GM23338 (cell line): ENCODE measurements around the gene POLD2. TPM values are rescaled to one million over a fixed set of nuclear protein-coding genes. Genes with fewer than 3 reads are reported as not detected.

Source experiments
- ATAC-seq: fragments of 200-7000 bp; cut with Tn5 transposase; 3 replicates; pipeline ENCODE4 v1.9.1; 2020
- DNase-seq: peaks from one replicate; pipeline ENCODE4 v3.0.0-alpha.2; 2015; ENCODE audit warnings: low spot score
- H2AFZ ChIP-seq: fragments of 200-600 bp; sonication (generic); 2 replicates; pipeline ENCODE4 v1.8.0; 2016; ENCODE audit warnings: antibody characterized with exemption, mild to moderate bottlenecking, moderate library complexity
- H3F3A ChIP-seq: fragments of 200-600 bp; sonication (generic); replicated peaks from 2 replicates; pipeline ENCODE4 v1.8.0; 2017; ENCODE audit warnings: antibody characterized with exemption, mixed run types, low read depth
- H3K27ac ChIP-seq: fragments of 200-600 bp; sonication (generic); 2 replicates; pipeline ENCODE4 v1.6.1; 2016; ENCODE audit warnings: low read depth
- H3K27me3 ChIP-seq: fragments of 200-600 bp; sonication (generic); 2 replicates; pipeline ENCODE4 v1.8.0; 2016; ENCODE audit warnings: mild to moderate bottlenecking, mixed run types, moderate library complexity; ENCODE audit not compliant: insufficient read depth
- H3K36me3 ChIP-seq: fragments of 200-600 bp; sonication (generic); 2 replicates; pipeline ENCODE4 v1.8.0; 2016; ENCODE audit warnings: mild to moderate bottlenecking; ENCODE audit not compliant: insufficient read depth
- H3K4me1 ChIP-seq: fragments of 200-600 bp; sonication (generic); 2 replicates; pipeline ENCODE4 v1.8.0; 2016; ENCODE audit warnings: mild to moderate bottlenecking, moderate library complexity; ENCODE audit not compliant: insufficient read depth
- H3K4me2 ChIP-seq: fragments of 200-600 bp; sonication (generic); 2 replicates; pipeline ENCODE4 v1.7.1; 2017; ENCODE audit warnings: mixed run types
- H3K4me3 ChIP-seq: fragments of 200-600 bp; sonication (generic); 2 replicates; pipeline ENCODE4 v1.6.1; 2016; ENCODE audit warnings: mixed run types
- H3K79me2 ChIP-seq: fragments of 200-600 bp; sonication (generic); replicated peaks from 2 replicates; pipeline ENCODE4 v1.8.0; 2017; ENCODE audit warnings: mild to moderate bottlenecking; ENCODE audit not compliant: insufficient read depth
- H3K9me2 ChIP-seq: fragments of 200-600 bp; sonication (generic); 2 replicates; pipeline ENCODE4 v1.8.0; 2017; ENCODE audit not compliant: insufficient read depth
- H4K20me1 ChIP-seq: fragments of 200-600 bp; sonication (generic); replicated peaks from 2 replicates; pipeline ENCODE4 v1.8.0; 2017; ENCODE audit warnings: mild to moderate bottlenecking; ENCODE audit not compliant: insufficient read depth
- H3K27ac Mint-ChIP-seq: 2 replicates; pipeline ENCODE4 v1.8.0; 2020; ENCODE audit warnings: inconsistent platforms, mild to moderate bottlenecking, moderate library complexity, mixed read lengths
- H3K27me3 Mint-ChIP-seq: 3 replicates; pipeline ENCODE4 v1.8.0; 2022; ENCODE audit warnings: low read depth, mild to moderate bottlenecking, moderate library complexity, mixed read lengths, inconsistent platforms; ENCODE audit not compliant: insufficient read depth, poor library complexity
- H3K36me3 Mint-ChIP-seq: 3 replicates; pipeline ENCODE4 v1.8.0; 2021; ENCODE audit warnings: low read depth, mild to moderate bottlenecking, inconsistent platforms, moderate library complexity, mixed read lengths
- H3K4me1 Mint-ChIP-seq: 3 replicates; pipeline ENCODE4 v1.8.0; 2020; ENCODE audit warnings: mild to moderate bottlenecking, inconsistent platforms, mixed read lengths
- H3K4me3 Mint-ChIP-seq: 3 replicates; pipeline ENCODE4 v1.8.0; 2021; ENCODE audit warnings: moderate library complexity, mild to moderate bottlenecking, inconsistent platforms, mixed read lengths
- H3K9me3 Mint-ChIP-seq: 3 replicates; pipeline ENCODE4 v1.8.0; 2020; ENCODE audit warnings: moderate library complexity, mild to moderate bottlenecking, inconsistent platforms, mixed read lengths
- CREB1 ChIP-seq: fragments of 250-450 bp; sonication (Bioruptor Pico); IDR thresholded peaks from 2 replicates; pipeline ENCODE4 v1.5.0; 2020; ENCODE audit warnings: low read depth, mild to moderate bottlenecking, moderate library complexity
- EZH2 ChIP-seq: fragments of 200-600 bp; sonication (generic); IDR thresholded peaks from one replicate; pipeline ENCODE4 v1.8.0; 2017; ENCODE audit warnings: antibody characterized with exemption, mild to moderate bottlenecking, low read depth; ENCODE audit not compliant: unreplicated experiment
- EZH2phosphoT487 ChIP-seq: fragments of 200-600 bp; sonication (generic); IDR thresholded peaks from one replicate; pipeline ENCODE4 v1.8.1; 2018; ENCODE audit warnings: antibody characterized with exemption; ENCODE audit not compliant: unreplicated experiment
- JUNB ChIP-seq: IDR thresholded peaks from one replicate; pipeline ENCODE4 v1.6.1; 2016; ENCODE audit warnings: antibody characterized with exemption; ENCODE audit not compliant: unreplicated experiment
- NANOG ChIP-seq: IDR thresholded peaks from 2 replicates; pipeline ENCODE4 v1.6.1; 2016; ENCODE audit warnings: antibody characterized with exemption, borderline replicate concordance
- POLR2AphosphoS5 ChIP-seq: IDR thresholded peaks from 2 replicates; pipeline ENCODE4 v1.6.1; 2016; ENCODE audit warnings: antibody characterized with exemption, low read depth
- STAT1 ChIP-seq: IDR thresholded peaks from one replicate; pipeline ENCODE4 v1.6.1; 2016; ENCODE audit warnings: antibody characterized with exemption; ENCODE audit not compliant: unreplicated experiment
- ZNF114 ChIP-seq: fragments of 250-450 bp; sonication (Bioruptor Pico); IDR thresholded peaks from 2 replicates; pipeline ENCODE4 v1.5.0; 2020; ENCODE audit warnings: mild to moderate bottlenecking, moderate library complexity
- ZNF331 ChIP-seq: fragments of 250-450 bp; sonication (Bioruptor Pico); IDR thresholded peaks from 2 replicates; pipeline ENCODE4 v1.5.0; 2020; ENCODE audit warnings: low read depth, mild to moderate bottlenecking, moderate library complexity
- polyA plus RNA-seq: library from polyadenylated mRNA; unstranded; fragments of >200 nt; fragmentation: Nextera tagmentation; extraction: Ambion mirVana; gene quantifications from 2 replicates; pipeline ENCODE4 v1.2.1, GENCODE V29; 2016
- total RNA-seq: library from RNA; depleted of rRNA; stranded (reverse); fragments of >200 nt; shearing (Covaris generic); gene quantifications from 2 replicates; pipeline ENCODE4 v1.2.3, GENCODE V29; 2014
- TF ChIP-seq, protein P1 (sequence below): fragments of 250-450 bp; sonication (Bioruptor Pico); IDR thresholded peaks from 2 replicates; pipeline ENCODE4 v1.5.0; 2020; ENCODE audit warnings: mild to moderate bottlenecking, moderate library complexity
- TF ChIP-seq, protein P2 (sequence below): IDR thresholded peaks from 2 replicates; pipeline ENCODE4 v1.6.1; 2016; ENCODE audit warnings: antibody characterized with exemption
- TF ChIP-seq, protein P3 (sequence below), 2 experiments: fragments of 200-600 bp in 1 of 2; sonication (generic) in 1 of 2; conservative IDR thresholded peaks; 2 replicates each; pipeline versions ENCODE4 v1.5.1 to v1.6.1; 2016 to 2017; ENCODE audit warnings: antibody characterized with exemption in 2 of 2, low read depth in 2 of 2, mild to moderate bottlenecking in 2 of 2, moderate library complexity in 1 of 2
- TF ChIP-seq, protein P4 (sequence below): IDR thresholded peaks from one replicate; pipeline ENCODE4 v1.6.1; 2018; ENCODE audit warnings: antibody characterized with exemption; ENCODE audit not compliant: unreplicated experiment

Gene POLD2
- total and polyA plus RNA-seq, 2 experiments from 2014 or later, result 101 to 127 TPM

DNA sequence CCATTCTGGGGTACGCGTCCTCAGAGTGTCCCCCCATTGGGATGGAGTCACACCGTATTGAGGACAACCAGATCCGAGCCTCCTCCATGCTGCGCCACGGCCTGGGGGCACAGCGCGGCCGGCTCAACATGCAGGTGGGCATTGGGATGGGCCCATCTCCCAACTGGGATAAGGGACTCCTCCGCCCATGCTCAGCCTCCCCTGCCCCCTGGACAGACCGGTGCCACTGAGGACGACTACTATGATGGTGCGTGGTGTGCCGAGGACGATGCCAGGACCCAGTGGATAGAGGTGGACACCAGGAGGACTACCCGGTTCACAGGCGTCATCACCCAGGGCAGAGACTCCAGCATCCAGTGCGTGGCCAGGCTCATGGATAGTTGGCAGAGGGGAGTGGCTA is 13.4 kb downstream of the POLD2 start:
- Histone ChIP-seq H4K20me1 (no peaks in the 10 kb centered on the region; the same call in 1 of the 2 replicates), H3K79me2 (no peaks in the 10 kb centered on the region; the same call in 1 of the 2 replicates)
- H3K4me1 Mint-ChIP-seq, result peaks cover 16% of the 10 kb centered on the region

More for the DNA sequence above, 13.4 kb downstream of the POLD2 start:
- no peak overlapping the region for H3K4me3 ChIP-seq
- Mint-ChIP-seq H3K27me3 (peaks cover 20% of the 10 kb centered on the region), H3K36me3 (peaks cover 24% of the 10 kb centered on the region), H3K4me3 (no peak overlapping the region), H3K9me3 (no peaks in the 10 kb centered on the region; the same call in 2 of the 3 replicates), H3K27ac (no peak overlapping the region)
- no peak for DNase-seq
- H3K27me3 ChIP-seq, result peaks cover 8% of the 10 kb centered on the region; the same call in 1 of the 2 replicates
- H3K9me2 ChIP-seq, result no peaks in the 10 kb centered on the region
- TF ChIP-seq EZH2phosphoT487 (no peak), JUNB (no peak), POLR2AphosphoS5 (no peak), EZH2 (no peak), ZNF114 (no peak), STAT1 (no peak), CREB1 (no peak), NANOG (no peak), ZNF331 (CRISPR knock-in tag) (no peak)
- TF ChIP-seq, protein P1, sequence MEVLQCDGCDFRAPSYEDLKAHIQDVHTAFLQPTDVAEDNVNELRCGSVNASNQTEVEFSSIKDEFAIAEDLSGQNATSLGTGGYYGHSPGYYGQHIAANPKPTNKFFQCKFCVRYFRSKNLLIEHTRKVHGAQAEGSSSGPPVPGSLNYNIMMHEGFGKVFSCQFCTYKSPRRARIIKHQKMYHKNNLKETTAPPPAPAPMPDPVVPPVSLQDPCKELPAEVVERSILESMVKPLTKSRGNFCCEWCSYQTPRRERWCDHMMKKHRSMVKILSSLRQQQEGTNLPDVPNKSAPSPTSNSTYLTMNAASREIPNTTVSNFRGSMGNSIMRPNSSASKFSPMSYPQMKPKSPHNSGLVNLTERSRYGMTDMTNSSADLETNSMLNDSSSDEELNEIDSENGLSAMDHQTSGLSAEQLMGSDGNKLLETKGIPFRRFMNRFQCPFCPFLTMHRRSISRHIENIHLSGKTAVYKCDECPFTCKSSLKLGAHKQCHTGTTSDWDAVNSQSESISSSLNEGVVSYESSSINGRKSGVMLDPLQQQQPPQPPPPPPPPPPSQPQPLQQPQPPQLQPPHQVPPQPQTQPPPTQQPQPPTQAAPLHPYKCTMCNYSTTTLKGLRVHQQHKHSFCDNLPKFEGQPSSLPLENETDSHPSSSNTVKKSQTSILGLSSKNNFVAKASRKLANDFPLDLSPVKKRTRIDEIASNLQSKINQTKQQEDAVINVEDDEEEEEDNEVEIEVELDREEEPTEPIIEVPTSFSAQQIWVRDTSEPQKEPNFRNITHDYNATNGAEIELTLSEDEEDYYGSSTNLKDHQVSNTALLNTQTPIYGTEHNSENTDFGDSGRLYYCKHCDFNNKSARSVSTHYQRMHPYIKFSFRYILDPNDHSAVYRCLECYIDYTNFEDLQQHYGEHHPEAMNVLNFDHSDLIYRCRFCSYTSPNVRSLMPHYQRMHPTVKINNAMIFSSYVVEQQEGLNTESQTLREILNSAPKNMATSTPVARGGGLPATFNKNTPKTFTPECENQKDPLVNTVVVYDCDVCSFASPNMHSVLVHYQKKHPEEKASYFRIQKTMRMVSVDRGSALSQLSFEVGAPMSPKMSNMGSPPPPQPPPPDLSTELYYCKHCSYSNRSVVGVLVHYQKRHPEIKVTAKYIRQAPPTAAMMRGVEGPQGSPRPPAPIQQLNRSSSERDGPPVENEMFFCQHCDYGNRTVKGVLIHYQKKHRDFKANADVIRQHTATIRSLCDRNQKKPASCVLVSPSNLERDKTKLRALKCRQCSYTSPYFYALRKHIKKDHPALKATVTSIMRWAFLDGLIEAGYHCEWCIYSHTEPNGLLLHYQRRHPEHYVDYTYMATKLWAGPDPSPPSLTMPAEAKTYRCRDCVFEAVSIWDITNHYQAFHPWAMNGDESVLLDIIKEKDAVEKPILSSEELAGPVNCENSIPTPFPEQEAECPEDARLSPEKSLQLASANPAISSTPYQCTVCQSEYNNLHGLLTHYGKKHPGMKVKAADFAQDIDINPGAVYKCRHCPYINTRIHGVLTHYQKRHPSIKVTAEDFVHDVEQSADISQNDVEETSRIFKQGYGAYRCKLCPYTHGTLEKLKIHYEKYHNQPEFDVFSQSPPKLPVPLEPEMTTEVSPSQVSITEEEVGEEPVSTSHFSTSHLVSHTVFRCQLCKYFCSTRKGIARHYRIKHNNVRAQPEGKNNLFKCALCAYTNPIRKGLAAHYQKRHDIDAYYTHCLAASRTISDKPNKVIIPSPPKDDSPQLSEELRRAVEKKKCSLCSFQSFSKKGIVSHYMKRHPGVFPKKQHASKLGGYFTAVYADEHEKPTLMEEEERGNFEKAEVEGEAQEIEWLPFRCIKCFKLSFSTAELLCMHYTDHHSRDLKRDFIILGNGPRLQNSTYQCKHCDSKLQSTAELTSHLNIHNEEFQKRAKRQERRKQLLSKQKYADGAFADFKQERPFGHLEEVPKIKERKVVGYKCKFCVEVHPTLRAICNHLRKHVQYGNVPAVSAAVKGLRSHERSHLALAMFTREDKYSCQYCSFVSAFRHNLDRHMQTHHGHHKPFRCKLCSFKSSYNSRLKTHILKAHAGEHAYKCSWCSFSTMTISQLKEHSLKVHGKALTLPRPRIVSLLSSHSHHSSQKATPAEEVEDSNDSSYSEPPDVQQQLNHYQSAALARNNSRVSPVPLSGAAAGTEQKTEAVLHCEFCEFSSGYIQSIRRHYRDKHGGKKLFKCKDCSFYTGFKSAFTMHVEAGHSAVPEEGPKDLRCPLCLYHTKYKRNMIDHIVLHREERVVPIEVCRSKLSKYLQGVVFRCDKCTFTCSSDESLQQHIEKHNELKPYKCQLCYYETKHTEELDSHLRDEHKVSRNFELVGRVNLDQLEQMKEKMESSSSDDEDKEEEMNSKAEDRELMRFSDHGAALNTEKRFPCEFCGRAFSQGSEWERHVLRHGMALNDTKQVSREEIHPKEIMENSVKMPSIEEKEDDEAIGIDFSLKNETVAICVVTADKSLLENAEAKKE (CRISPR knock-in tag), result no peak
- TF ChIP-seq, protein P2, sequence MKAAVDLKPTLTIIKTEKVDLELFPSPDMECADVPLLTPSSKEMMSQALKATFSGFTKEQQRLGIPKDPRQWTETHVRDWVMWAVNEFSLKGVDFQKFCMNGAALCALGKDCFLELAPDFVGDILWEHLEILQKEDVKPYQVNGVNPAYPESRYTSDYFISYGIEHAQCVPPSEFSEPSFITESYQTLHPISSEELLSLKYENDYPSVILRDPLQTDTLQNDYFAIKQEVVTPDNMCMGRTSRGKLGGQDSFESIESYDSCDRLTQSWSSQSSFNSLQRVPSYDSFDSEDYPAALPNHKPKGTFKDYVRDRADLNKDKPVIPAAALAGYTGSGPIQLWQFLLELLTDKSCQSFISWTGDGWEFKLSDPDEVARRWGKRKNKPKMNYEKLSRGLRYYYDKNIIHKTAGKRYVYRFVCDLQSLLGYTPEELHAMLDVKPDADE, result no peak
- TF ChIP-seq, protein P3, sequence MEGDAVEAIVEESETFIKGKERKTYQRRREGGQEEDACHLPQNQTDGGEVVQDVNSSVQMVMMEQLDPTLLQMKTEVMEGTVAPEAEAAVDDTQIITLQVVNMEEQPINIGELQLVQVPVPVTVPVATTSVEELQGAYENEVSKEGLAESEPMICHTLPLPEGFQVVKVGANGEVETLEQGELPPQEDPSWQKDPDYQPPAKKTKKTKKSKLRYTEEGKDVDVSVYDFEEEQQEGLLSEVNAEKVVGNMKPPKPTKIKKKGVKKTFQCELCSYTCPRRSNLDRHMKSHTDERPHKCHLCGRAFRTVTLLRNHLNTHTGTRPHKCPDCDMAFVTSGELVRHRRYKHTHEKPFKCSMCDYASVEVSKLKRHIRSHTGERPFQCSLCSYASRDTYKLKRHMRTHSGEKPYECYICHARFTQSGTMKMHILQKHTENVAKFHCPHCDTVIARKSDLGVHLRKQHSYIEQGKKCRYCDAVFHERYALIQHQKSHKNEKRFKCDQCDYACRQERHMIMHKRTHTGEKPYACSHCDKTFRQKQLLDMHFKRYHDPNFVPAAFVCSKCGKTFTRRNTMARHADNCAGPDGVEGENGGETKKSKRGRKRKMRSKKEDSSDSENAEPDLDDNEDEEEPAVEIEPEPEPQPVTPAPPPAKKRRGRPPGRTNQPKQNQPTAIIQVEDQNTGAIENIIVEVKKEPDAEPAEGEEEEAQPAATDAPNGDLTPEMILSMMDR (conservative IDR thresholded peaks at IDR 0.05; ENCODE audit: low read depth in 2 of 2), result no peak
- TF ChIP-seq, protein P4, sequence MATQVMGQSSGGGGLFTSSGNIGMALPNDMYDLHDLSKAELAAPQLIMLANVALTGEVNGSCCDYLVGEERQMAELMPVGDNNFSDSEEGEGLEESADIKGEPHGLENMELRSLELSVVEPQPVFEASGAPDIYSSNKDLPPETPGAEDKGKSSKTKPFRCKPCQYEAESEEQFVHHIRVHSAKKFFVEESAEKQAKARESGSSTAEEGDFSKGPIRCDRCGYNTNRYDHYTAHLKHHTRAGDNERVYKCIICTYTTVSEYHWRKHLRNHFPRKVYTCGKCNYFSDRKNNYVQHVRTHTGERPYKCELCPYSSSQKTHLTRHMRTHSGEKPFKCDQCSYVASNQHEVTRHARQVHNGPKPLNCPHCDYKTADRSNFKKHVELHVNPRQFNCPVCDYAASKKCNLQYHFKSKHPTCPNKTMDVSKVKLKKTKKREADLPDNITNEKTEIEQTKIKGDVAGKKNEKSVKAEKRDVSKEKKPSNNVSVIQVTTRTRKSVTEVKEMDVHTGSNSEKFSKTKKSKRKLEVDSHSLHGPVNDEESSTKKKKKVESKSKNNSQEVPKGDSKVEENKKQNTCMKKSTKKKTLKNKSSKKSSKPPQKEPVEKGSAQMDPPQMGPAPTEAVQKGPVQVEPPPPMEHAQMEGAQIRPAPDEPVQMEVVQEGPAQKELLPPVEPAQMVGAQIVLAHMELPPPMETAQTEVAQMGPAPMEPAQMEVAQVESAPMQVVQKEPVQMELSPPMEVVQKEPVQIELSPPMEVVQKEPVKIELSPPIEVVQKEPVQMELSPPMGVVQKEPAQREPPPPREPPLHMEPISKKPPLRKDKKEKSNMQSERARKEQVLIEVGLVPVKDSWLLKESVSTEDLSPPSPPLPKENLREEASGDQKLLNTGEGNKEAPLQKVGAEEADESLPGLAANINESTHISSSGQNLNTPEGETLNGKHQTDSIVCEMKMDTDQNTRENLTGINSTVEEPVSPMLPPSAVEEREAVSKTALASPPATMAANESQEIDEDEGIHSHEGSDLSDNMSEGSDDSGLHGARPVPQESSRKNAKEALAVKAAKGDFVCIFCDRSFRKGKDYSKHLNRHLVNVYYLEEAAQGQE, result no peak
- no peaks in the 10 kb centered on the region for H3K36me3 ChIP-seq
- no peak for ATAC-seq
- 0 out of 2 replicates have a peak, but pooled peaks cover 2% of the 10 kb centered on the region for H3F3A ChIP-seq
- H3K27ac ChIP-seq, result no peak overlapping the region
- no peak overlapping the region for H3K4me2 ChIP-seq
- H3K4me1 ChIP-seq, result 0 out of 2 replicates have a peak, but pooled peaks cover 4% of the 10 kb centered on the region
- H2AFZ ChIP-seq, result no peak overlapping the region
